IPS DF 6.9 (cell line): Measurements from ENCODE around the gene ENG.

Experiments
- DNase-seq: peaks from one replicate; pipeline ENCODE4 v3.0.0-alpha.2; 2013; ENCODE audit warnings: low read depth, low spot score
- H3K27ac ChIP-seq: one replicate; pipeline ENCODE4 v1.5.1; 2013; ENCODE audit warnings: low read length, control low read depth
- H3K27me3 ChIP-seq: 2 replicates; pipeline ENCODE4 v1.6.1; 2013; ENCODE audit warnings: mild to moderate bottlenecking, low read length; ENCODE audit not compliant: control insufficient read depth, insufficient read depth
- H3K36me3 ChIP-seq: 2 replicates; pipeline ENCODE4 v1.6.1; 2013; ENCODE audit warnings: low read length; ENCODE audit not compliant: control insufficient read depth, insufficient read depth
- H3K4me1 ChIP-seq: 2 replicates; pipeline ENCODE4 v1.6.1; 2013; ENCODE audit warnings: low read length; ENCODE audit not compliant: control insufficient read depth, insufficient read depth
- H3K4me3 ChIP-seq: 2 replicates; pipeline ENCODE4 v1.5.1; 2013; ENCODE audit warnings: mild to moderate bottlenecking, low read length
- H3K9me3 ChIP-seq: 2 replicates; pipeline ENCODE4 v1.6.1; 2013; ENCODE audit warnings: low read length, inconsistent platforms; ENCODE audit not compliant: control insufficient read depth, insufficient read depth
- WGBS: extraction: QIAGEN DNeasy Blood & Tissue Kit; methylation state at CpG from one replicate; pipeline ENCODE4 v1.1.7; 2013; ENCODE audit warnings: mixed read lengths, missing lambda C conversion rate; ENCODE audit not compliant: insufficient read length, insufficient coverage; 5-methylcytosine and 5-hydroxymethylcytosine counted together

Gene ENG

GRCh38 chr9:127803507-127804352 lies 50.7 kb downstream of the ENG start:
- no CpG with 5 or more reads among the region's 18 CpGs for WGBS
- H3K4me3 ChIP-seq: peak overlapping the region; percentile 77; the same call in 1 of the 2 replicates

GRCh38 chr9:127802576-127803443 lies 51.6 kb downstream of the ENG start, which contains the start of gene FPGS:
FPGS (plus strand) TSS chr9:127802882; CDS start chr9:127802925, 43 bp downstream.
- H3K4me3 ChIP-seq: peak within 1 kb of the TSS; percentile 77
- WGBS: no CpG with 5 or more reads among the region's 83 CpGs
- no peaks in the 10 kb centered on the region for H3K27me3 ChIP-seq
- peaks cover 8% of the 10 kb centered on the region for H3K36me3 ChIP-seq
- H3K4me1 ChIP-seq: 0 out of 2 replicates have a peak, but pooled peaks cover 2% of the 10 kb centered on the region
- DNase-seq: no peak
- no peak within 1 kb of the TSS for H3K27ac ChIP-seq
- H3K9me3 ChIP-seq: no peaks in the 10 kb centered on the region

More at GRCh38 chr9:127803507-127804352, 50.7 kb downstream of the ENG start:
- no peaks in the 10 kb centered on the region for H3K9me3 ChIP-seq
- H3K36me3 ChIP-seq: peaks cover 15% of the 10 kb centered on the region
- H3K4me1 ChIP-seq: 0 out of 2 replicates have a peak, but pooled peaks cover 2% of the 10 kb centered on the region
- DNase-seq: no peak
- H3K27ac ChIP-seq: no peak overlapping the region
- H3K27me3 ChIP-seq: no peaks in the 10 kb centered on the region

- Histone ChIP-seq H3K27me3 (no peaks in the 10 kb centered on the region), H3K4me1 (0 out of 2 replicates have a peak, but pooled peaks cover 2% of the 10 kb centered on the region), H3K36me3 (peaks cover 2% of the 10 kb centered on the region; the same call in 1 of the 2 replicates), H3K4me3 (peak overlapping the region; percentile 62; the same call in 1 of the 2 replicates), H3K9me3 (no peaks in the 10 kb centered on the region), H3K27ac (no peak overlapping the region)
- DNase-seq: no peak
- WGBS: no CpG with 5 or more reads among the region's 10 CpGs
Measured at GRCh38 chr9:127801955-127802575, 52.4 kb downstream of the ENG start.

GRCh38 chr9:127796852-127797370 lies 57.5 kb downstream of the ENG start:
- no CpG with 5 or more reads among the region's 11 CpGs for WGBS
- Histone ChIP-seq H3K27me3 (no peaks in the 10 kb centered on the region), H3K4me3 (no peak overlapping the region), H3K27ac (no peak overlapping the region), H3K9me3 (no peaks in the 10 kb centered on the region), H3K36me3 (no peaks in the 10 kb centered on the region), H3K4me1 (no peaks in the 10 kb centered on the region)
- no peak for DNase-seq

- H3K4me1 ChIP-seq: no peaks in the 10 kb centered on the region
- H3K9me3 ChIP-seq: no peaks in the 10 kb centered on the region
- no peak for DNase-seq
- H3K36me3 ChIP-seq: no peaks in the 10 kb centered on the region; the same call in 1 of the 2 replicates
- H3K27me3 ChIP-seq: no peaks in the 10 kb centered on the region
- no peak overlapping the region for H3K4me3 ChIP-seq
- WGBS: no CpG with 5 or more reads among the region's 8 CpGs
- no peak overlapping the region for H3K27ac ChIP-seq
Measured at GRCh38 chr9:127796225-127796813, 58.1 kb downstream of the ENG start.

GRCh38 chr9:127794001-127794791 lies 60.3 kb downstream of the ENG start:
- H3K27ac ChIP-seq: no peak overlapping the region
- no CpG with 5 or more reads among the region's 14 CpGs for WGBS
- H3K4me1 ChIP-seq: no peaks in the 10 kb centered on the region
- H3K9me3 ChIP-seq: no peaks in the 10 kb centered on the region
- DNase-seq: no peak
- H3K36me3 ChIP-seq: peaks cover 11% of the 10 kb centered on the region
- no peaks in the 10 kb centered on the region for H3K27me3 ChIP-seq
- no peak overlapping the region for H3K4me3 ChIP-seq

- Histone ChIP-seq H3K4me1 (no peaks in the 10 kb centered on the region), H3K4me3 (no peak overlapping the region), H3K27ac (no peak overlapping the region), H3K27me3 (no peaks in the 10 kb centered on the region), H3K36me3 (peaks cover 21% of the 10 kb centered on the region), H3K9me3 (no peaks in the 10 kb centered on the region)
- WGBS: no CpG with 5 or more reads among the region's 8 CpGs
- no peak for DNase-seq
Measured at GRCh38 chr9:127793093-127793708, 61.3 kb downstream of the ENG start.

GRCh38 chr9:127792417-127793031 lies 61.9 kb downstream of the ENG start:
- Histone ChIP-seq H3K4me3 (no peak overlapping the region), H3K27ac (no peak overlapping the region), H3K27me3 (no peaks in the 10 kb centered on the region), H3K36me3 (peaks cover 27% of the 10 kb centered on the region), H3K9me3 (no peaks in the 10 kb centered on the region), H3K4me1 (no peaks in the 10 kb centered on the region)
- no peak for DNase-seq
- no CpG with 5 or more reads among the region's 7 CpGs for WGBS
